GM18873 (cell line): ENCODE results near the gene ALOX15.
"Not testable (repeated sequence)": the region's sequence is repeated elsewhere in the genome, so short reads cannot be mapped to it uniquely, and the experiment has no call there.

Experiments used
- ATAC-seq: cut with Tn5 transposase; IDR thresholded peaks from one replicate; pipeline ENCODE4 v1.9.1; 2021; ENCODE audit warnings: mild to moderate bottlenecking, moderate library complexity, moderate number of reproducible peaks; ENCODE audit not compliant: unreplicated experiment, low FRiP score

ALOX15 gene

GRCh38 chr17:4641297-4642195, at the start of gene ALOX15:
TSS of gene ALOX15 (minus strand) at chr17:4641678. CDS start at chr17:4641651, 27 bp downstream.
- ATAC-seq, result no peak

GRCh38 chr17:4690745-4691144, 49.3 kb upstream of the ALOX15 start:
- no peak for ATAC-seq

GRCh38 chr17:4689872-4690271, 48.4 kb upstream of the ALOX15 start:
- not testable (repeated sequence) for ATAC-seq

- not testable (repeated sequence) for ATAC-seq
These were observed 42.3 kb upstream of the ALOX15 start for GRCh38 chr17:4683739-4684138.

GRCh38 chr17:4679658-4680057, 38.2 kb upstream of the ALOX15 start:
- ATAC-seq, result no peak

GRCh38 chr17:4678448-4679026, 37.1 kb upstream of the ALOX15 start:
- ATAC-seq, result no peak

- no peak for ATAC-seq
These were observed 35.3 kb upstream of the ALOX15 start for GRCh38 chr17:4676791-4677190.

- ATAC-seq, result no peak
These were observed 34.3 kb upstream of the ALOX15 start for GRCh38 chr17:4675791-4676190.

GRCh38 chr17:4674685-4674998, 33.2 kb upstream of the ALOX15 start:
- ATAC-seq, result no peak

- ATAC-seq, result no peak
These were observed 32.7 kb upstream of the ALOX15 start for GRCh38 chr17:4673986-4674684.

GRCh38 chr17:4673169-4673568, 31.7 kb upstream of the ALOX15 start:
- ATAC-seq, result no peak

GRCh38 chr17:4672751-4673150, 31.3 kb upstream of the ALOX15 start:
- no peak for ATAC-seq

GRCh38 chr17:4672055-4672630, 30.7 kb upstream of the ALOX15 start:
- no peak for ATAC-seq

GRCh38 chr17:4667166-4667565, 25.7 kb upstream of the ALOX15 start:
- ATAC-seq, result no peak

- ATAC-seq, result no peak
These were observed 24.8 kb upstream of the ALOX15 start for GRCh38 chr17:4666296-4666695.

- no peak for ATAC-seq
These were observed 23.5 kb upstream of the ALOX15 start for GRCh38 chr17:4665027-4665426.

GRCh38 chr17:4664230-4664629, 22.8 kb upstream of the ALOX15 start:
- no peak for ATAC-seq

GRCh38 chr17:4663711-4664110, 22.2 kb upstream of the ALOX15 start:
- ATAC-seq, result no peak

GRCh38 chr17:4658478-4659305, 17.2 kb upstream of the ALOX15 start:
- ATAC-seq, result no peak

GRCh38 chr17:4657678-4658077, 16.2 kb upstream of the ALOX15 start:
- no peak for ATAC-seq
